GM21360 (cell line): Measurements from ENCODE around the gene SEMA5A.

Source experiments
- ATAC-seq: cut with Tn5 transposase; IDR thresholded peaks from one replicate; pipeline ENCODE4 v1.9.1; 2021; ENCODE audit warnings: mild to moderate bottlenecking, moderate library complexity; ENCODE audit not compliant: unreplicated experiment

The SEMA5A gene

GRCh38 chr5:9515436-9515835 is 30.4 kb downstream of the SEMA5A start:
- no peak for ATAC-seq

DNA sequence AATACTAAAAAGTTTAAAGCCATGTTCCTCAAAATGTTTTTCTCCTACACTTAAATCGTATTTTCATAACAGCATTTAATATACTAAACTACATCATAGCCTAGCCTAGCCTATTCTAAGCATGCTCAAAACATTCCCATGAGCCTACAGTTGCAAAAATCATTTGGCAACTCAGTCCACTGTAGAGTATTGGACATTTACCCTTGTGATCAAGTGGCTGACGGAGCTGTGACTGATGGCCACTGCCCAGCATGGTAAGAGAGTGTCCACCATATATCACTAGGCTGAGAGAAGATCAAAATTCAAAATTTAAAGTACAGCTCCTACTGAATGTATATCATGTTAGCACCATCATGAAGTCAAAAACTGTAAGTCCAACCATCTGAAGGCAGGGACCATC is 30.9 kb downstream of the SEMA5A start:
- no peak for ATAC-seq

DNA sequence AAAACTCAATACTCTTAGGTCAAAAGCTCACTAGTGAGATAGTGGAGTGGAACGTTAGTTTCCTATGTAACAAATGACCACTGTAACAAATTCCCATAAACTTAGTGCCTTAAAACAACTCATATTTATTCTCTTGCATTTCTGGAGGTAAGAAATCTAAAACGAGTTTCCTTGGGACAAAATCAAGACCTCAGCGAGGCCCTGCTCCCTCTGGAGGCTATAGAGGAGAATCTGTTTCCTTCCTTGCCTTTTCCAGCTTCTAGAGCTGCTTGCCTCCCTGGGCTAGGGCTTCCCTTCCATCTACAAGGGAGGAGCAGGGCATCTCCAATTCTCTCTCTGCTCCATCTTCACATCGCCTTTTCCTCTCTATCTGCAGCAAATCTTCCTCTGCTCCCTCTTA is 32.0 kb downstream of the SEMA5A start:
- no peak for ATAC-seq

GRCh38 chr5:9512457-9512856 is 33.4 kb downstream of the SEMA5A start:
- no peak for ATAC-seq

DNA sequence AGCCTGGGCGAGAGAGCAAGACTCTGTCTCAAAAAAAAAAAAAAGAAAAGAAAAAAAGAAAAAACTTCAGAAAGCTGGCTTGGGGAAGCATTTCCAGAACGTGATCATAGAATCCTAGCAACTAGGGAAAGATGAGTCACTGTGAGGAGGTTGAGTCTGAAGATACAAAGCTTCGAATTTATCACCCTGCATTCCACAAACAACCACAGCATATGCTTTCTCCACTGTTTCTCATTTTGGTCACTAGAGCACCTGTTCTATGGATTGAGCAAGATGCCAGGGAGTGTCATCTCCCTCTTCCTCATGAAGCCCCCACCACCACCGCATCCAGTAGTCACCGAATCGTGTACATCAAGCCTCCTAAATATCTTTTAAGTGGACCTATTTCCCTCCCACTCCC is 37.9 kb downstream of the SEMA5A start:
- ATAC-seq, result no peak

- ATAC-seq, result no peak
Measured at GRCh38 chr5:9505225-9505624, 40.6 kb downstream of the SEMA5A start.

- no peak for ATAC-seq
Measured at GRCh38 chr5:9502864-9503263, 43.0 kb downstream of the SEMA5A start.

GRCh38 chr5:9502050-9502834 is 43.6 kb downstream of the SEMA5A start:
- ATAC-seq, result no peak

GRCh38 chr5:9500625-9501024 is 45.2 kb downstream of the SEMA5A start:
- no peak for ATAC-seq

DNA sequence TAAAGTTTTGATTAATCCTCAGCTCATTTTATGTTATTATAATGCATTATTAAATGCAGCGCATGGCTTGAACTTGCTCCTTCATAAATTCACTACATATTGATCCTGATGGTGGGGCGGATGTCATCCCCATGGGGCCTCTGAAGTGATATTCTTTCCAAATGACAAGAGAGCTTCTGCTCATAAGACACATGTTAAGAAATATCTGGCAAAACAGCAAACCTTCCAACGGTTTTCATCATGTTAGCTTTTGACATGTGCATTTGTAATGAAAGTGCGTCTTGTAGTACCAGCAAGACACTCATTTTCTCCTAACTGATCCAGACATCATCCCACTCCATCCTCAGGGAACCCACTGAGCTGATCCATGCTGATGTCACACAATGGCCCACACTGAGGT is 45.7 kb downstream of the SEMA5A start:
- no peak for ATAC-seq

GRCh38 chr5:9499498-9499876 is 46.4 kb downstream of the SEMA5A start:
- peak; percentile 78 for ATAC-seq

DNA sequence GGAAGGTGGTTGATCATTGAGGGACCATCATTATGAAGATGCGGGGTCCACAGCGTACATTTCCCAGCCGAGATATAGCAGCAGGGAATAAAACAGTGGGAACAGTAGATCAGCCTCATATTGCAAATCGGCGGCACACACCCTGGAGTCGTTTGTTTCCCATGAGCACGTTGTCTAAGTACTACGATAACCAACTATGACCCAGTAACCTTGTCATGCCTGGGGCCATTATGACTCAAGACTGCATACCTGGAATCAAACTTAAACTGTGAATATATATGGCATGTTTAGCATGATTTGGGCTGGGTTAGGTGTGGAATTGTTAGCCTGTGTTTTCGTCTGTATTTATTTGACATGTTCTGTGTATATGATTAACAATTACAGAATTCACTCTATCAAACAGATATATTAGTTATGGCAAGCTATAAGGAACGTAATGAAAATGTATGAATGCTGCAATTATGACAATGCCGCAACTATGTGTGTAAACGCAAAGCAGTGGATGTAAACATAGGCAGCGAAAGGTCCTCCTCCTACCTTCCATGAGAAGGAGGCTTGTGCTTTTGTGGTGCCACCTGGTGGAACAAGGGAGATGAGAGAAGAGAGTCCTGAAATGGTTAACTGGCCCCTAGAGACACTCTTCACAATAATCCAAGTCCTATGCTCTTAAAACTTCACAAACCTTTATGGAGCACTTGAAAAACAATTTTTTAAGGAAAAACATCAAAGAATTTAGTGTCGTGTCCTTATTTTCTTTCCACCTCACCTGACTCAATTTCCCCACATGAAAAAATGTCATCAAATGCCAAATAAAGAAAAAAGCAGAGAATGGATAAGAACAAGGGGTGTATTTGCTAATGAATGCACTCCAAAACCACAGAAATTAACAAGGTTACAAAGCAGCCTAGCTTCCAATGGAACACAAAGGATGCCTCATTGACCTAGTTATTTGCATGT is 47.1 kb downstream of the SEMA5A start:
- peak; percentile 52 for ATAC-seq

DNA sequence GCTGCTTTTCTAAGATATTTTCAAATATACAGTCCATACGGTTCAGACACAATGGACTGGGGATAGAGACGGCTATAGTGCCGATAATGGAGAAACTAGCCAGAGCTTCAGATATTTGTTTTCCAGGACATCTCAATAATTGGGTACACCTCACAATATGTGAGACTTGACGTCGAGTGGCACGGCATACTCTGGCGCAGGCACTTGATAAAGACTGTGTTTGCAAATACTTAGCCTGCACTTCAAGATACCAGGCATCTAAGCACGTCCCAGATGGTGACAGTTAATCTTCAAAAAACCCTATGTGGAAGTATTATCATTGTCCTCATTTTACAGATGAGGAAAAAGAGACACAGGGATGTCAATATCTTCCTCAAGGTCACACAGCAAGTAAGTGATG is 48.5 kb downstream of the SEMA5A start:
- ATAC-seq, result no peak

DNA sequence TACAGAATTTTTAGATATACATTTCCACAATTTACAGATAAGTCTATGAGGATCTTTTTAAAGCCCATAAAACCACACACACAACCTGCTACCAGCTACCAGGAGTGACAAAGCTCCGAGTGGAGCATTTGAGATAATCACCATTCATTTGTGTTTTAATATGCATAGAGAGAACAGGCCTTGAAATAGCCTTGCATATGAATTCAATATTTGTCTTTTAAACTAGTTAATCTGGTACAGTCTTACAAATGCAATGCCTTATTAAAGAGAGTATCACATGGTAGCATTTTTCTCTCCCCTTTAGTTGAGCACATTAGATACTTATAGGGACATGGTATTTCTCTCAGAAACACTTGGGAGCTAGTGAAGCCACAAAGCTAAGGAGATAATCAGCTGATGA is 49.1 kb downstream of the SEMA5A start:
- no peak for ATAC-seq

- ATAC-seq, result no peak
Measured at GRCh38 chr5:9495121-9495520, 50.8 kb downstream of the SEMA5A start.

DNA sequence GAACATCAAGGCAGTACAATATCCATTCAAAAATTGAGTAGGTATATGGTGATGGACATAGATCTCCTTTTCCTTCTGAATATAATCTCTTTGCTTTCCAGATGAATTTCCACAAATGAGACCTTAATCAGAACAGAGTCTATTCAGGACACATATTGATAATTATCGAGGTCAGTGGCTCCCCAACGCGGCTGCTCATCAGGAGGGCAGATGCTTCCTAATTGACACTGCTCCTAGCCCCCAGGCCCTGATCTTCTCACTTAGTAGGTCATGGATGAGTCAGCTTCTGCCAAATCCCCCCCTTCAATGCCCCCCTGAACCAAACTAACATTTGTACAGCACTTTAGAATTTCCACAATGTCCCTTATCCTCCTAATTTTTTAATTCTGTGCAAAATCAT is 51.6 kb downstream of the SEMA5A start:
- no peak for ATAC-seq

DNA sequence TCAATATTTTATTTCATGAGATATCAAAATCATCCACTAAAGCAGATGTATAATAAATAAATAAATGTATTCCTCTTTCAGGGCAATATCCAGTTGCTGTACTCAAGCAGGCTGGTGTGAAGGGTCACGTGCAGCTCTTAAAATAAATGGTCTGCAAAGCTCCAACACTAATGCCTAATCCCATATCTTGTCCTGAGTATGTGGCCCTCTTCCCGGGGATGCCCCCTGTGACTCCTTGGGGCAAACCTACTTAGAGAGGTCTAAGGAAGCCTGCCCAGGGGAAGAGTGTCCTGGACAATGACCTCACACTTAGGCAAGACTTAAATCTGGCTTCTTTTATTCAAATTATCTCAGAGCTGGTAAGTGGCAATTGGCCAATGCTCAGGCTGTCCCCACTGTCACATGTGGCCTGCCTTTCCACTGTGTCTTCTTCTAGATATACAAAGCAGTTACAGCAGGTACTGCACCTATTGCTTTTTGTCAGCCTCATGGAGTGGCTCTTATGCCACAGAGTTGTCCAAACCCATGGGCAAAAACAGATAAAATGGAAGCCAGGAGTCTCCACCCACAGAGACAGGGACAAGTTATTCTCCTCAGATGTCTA is 55.3 kb downstream of the SEMA5A start:
- ATAC-seq, result no peak

- ATAC-seq, result no peak
Measured at GRCh38 chr5:9483779-9484178, 62.1 kb downstream of the SEMA5A start.

GRCh38 chr5:9483243-9483642 is 62.6 kb downstream of the SEMA5A start:
- no peak for ATAC-seq

- no peak for ATAC-seq
Measured at GRCh38 chr5:9482381-9482780, 63.5 kb downstream of the SEMA5A start.

DNA sequence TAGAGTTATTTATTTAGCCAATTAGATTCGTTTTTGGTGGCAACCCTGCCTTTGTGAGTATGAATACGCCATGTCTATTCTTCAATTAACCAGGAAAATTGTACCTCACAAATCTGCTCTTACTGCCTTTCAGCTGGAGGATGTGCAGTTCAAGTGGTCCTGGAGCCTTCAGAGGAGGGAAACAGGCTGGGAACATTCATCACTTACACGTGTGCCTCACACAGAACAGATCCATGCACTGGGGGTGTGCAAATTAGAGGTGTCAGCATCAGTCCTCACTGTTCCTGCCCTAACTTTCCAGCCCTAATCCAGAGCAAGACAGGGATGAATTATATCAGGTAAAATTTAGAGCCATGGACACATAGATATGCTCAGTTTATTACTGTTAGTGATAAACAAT is 65.4 kb downstream of the SEMA5A start:
- no peak for ATAC-seq

- no peak for ATAC-seq
Measured at GRCh38 chr5:9479990-9480389, 65.9 kb downstream of the SEMA5A start.
